ENCODE measurements around the gene ZNF398. TPM values are rescaled to one million over a fixed set of nuclear protein-coding genes. Genes with fewer than 3 reads are reported as not detected.
A peak's percentile ranks its signal among the peaks of the same experiment; 100 is the strongest.

The ZNF398 gene
- polyA plus RNA-seq, 10 donors: 7.1 to 10.4 (median 8.5) TPM

DNA sequence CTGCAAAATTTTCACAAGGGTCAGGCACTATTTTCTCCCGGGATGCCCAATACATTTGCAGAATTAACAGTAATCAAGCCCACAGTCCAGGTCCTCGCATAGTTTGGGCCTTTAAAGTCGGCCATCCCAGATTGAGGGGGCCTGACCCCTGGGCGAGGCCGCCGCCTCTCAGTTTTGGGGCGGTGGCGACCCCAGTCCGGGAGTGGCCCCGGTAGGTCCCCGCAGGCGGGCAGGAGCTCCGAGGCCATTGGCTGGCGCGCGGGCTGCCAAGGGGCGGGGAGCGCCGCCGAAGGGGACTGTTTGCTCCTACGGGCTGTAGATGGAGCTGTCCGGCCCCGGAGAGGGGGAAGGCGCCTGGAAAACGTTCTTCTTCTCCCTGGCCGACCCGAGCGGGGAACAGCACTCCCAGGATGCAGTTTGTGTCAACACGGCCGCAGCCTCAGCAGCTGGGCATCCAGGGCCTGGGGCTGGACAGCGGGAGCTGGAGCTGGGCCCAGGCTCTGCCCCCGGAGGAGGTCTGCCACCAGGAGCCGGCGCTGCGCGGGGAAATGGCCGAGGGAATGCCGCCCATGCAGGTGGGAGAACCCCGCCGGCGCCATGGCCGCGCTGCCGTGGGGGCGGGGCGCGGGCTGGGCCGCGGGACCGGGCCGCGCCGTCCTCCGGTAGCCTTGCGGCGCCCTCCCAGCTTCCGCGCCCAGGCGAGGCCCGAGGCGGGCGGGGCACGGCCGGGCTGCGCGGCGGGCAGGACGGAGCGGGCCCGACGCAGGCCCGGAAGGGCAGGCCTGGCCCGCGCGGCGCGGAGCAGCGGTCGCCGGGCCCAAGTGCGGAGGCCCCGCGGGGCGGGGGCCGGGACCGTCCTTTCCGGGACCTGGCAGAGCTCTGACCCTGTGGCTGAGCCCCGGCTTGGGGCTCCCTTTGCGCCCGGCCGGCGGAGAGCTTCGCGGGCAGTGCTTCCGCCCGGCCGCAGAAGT is 48.2 kb downstream of the ZNF398 start, which contains the start of gene ZNF282:
Gene ZNF282, plus strand, starts transcription at position 367 of the 971 bp plus-strand sequence. Its CDS starts 44 bp downstream, at position 411.
- DNase-seq: peak; percentile 88 to 96 (median 88)

DNA sequence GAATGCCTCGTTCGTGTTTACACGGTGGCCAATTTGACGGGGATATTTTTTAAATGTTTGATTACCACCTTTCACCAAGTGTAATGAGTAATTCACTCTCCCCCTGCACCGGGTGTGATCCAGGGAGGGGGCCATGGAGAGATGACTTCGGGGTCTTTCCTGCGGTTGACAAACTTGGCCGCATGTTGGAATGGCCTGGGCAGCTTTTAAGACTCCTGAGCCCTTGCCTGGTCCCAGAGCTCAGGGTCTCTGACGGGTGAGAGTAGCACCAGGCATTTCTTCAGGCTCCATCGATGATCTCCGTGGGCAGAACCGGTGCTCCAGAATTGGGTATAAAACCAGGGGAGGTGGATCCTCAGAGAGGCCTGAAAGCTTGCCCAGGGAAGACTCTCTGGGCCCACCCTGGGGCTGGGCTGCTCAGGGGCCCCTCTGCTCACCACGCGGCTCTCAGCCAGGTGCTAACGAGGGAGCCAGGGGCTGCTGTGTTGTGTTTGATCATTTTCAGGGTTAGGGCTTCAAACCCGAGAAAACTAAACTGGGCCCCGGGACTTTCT is 49.0 kb downstream of the ZNF398 start:
- DNase-seq: peak in 2 of 3 donors; percentile 10 to 42

DNA sequence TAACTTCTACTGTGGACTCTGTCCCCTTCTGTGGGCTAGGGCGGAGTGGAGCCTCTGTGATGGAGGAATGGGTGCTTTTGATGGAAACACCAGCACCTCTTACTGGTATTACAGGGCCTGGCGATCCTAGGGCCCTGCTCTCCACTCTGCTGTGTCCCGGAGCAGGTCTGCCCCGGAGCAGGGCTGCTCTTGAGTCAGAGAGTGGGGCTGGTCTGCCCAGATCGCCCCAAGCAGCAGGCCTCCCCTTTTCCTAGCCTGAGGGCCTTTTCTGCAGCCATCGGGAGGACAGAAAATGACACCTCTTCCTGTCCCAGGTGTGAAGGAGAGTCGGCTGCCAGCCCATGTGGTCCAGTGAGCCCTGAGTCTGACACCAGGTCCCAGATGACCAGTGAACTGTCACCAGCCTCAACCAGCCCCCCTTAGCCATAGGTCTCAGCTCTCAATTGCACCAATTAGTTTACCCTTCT is 49.5 kb downstream of the ZNF398 start:
- no peak for DNase-seq

DNA sequence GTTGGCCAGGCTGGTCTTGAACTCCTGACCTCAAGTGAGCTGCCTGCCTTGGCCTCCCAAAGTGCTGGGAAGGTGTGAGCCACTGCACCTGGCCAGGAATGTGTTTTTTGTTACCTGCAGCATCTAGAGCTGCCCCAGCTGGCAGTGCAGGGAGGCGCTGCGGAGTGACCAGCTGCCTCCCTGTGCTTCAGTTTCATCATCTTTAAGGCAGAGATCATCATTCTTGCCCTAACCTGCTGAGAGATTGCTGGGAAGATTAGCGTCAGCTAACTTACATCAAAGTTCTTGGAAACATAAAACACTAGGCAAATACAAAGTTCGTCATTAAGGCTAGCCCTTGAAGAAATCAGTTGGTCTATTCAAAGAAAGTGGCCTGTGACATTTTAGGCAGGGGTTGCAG is 50.4 kb downstream of the ZNF398 start:
- DNase-seq: no peak

DNA sequence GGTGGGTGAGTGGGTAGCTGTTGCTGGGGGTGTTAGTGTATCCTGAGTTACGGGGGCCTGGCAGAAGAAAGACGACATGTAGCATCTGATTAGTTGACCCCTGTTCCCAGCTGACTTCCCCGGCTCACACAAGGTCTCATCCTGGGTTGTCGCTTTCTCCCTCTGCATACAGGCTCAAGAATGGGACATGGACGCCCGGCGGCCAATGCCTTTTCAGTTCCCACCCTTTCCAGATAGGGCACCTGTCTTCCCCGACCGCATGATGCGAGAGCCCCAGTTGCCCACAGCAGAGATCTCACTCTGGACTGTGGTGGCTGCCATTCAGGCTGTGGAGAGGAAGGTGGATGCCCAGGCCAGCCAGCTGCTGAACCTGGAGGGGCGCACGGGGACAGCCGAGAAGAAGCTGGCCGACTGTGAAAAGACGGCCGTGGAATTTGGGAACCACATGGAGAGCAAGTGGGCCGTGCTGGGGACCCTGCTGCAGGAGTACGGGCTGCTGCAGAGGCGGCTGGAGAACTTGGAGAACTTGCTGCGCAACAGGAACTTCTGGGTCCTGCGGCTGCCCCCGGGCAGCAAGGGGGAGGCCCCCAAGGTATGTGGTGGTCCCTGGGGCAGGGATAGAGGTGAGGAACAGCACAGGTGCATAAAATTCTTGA is 51.0 kb downstream of the ZNF398 start:
- DNase-seq: no peak

DNA sequence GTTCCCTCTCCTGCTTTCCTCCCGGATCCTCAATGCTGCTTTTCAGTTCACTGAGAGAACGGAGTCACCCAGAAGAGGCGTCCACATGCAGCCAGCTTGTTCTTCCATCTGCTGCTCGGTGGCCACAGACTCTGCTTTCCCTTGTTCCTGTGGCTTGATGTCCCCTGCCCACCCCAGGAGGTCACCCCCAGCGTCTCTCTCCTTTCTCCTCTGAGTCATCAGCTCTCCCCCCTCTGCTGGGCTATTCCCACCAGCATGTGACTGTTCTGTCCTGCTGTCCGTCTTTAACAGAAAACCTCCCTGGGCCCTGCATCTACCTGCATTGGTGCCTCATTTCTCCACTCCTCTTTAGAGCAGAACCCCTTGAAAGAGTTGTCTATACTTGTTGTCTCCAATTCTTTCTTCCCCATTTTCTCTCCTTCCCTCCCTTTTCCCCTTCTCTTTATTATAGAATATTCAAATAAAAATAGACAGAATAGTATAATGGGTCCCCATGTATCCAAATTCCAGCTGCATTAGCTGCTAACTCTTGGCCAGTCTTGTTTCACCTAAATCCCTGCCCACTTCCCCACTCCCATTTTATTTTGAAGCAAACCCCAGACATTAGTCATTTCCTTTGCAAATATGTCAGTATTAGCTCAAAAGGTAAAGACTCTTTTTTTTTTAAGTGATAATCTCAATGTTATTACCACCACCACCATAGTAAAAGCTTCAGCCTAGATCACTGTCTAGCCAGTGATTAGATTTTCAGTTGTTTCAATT is 52.2 kb downstream of the ZNF398 start:
- DNase-seq: no peak

DNA sequence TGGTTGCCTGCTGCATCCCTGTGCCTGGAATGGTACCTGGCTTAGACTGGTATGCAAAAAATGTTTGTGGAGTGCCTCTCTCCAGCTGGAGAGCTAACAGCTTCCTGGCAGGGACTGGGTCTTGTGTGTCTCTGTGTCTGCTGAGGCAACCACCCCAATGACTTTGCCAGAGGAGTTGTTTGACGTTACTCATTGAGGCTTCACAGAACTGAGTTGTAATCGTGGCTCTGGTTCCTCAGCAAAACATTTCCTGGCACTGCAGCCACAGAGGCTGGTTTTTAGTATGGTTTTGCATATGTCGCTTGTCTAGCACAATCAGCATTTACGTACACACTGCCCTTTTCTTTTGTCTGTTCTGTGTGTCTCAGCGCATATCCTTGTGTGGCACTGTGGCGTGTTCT is 55.6 kb downstream of the ZNF398 start:
- no peak for DNase-seq

DNA sequence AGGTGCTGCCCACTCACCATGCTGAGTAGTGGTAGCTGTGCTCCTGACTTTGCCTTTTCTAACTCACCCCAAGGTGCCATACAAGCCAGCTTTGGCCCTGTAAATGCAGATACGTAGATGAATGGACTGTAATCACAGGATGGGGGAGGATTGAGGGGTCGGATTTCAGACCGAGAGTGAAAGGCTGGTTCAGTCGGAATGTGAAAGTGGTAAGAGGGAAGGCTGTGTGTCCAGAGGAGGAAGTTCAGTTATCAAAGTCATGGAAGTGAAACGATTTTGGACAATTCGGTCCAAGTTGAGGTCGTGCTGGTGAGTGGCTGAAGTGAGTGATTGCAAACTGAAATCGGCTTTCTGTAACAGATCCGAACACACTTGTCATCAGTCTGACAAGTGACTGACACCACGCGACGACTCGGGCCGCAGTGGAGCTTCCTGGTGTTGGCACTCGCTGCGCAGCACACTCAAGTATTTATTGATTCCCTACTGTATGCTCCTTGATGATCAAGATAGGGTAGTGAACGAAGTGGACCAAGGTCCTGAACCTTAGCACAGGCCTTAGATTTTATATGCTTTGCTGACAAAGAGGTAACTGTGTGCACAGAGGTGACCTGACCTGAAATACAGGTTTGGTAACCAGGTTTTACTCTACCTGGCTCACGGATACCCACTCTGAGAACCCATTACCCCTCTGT is 58.6 kb downstream of the ZNF398 start:
- no peak for DNase-seq

DNA sequence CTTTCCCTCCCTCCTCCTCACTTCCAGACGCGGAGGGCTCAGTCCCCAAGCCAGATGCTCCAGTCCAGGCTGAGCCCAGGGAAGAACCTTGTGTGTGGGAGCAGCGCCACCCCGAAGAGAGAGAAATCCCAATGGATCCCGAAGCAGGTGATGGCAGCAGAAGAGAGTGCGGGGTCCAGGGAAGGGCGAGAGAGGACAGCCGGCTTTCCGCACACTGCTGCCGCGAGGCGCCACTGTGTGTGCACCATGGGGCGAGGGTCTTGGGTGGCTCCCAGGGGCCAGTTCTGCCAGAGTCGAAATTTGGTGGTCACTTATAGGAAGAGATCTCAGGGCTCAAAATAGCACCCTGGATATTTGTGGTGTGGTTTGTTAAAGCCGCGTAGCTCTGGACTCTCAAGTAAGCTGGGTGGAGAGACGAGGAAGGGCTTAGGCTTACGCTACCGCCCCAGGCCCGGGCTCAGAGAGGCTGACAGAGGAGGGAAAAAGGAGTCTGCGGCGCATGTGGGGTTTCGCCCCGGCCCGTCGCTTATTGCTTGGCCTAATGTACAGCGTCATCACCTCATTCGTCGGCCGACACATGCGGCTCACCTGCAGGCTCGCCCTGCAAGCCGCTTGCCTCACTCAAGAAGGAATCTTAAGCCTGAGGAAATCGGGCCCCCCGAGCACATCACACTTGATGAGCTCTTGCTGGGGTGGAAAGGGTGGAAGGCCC is 60.2 kb downstream of the ZNF398 start:
- no peak for DNase-seq

DNA sequence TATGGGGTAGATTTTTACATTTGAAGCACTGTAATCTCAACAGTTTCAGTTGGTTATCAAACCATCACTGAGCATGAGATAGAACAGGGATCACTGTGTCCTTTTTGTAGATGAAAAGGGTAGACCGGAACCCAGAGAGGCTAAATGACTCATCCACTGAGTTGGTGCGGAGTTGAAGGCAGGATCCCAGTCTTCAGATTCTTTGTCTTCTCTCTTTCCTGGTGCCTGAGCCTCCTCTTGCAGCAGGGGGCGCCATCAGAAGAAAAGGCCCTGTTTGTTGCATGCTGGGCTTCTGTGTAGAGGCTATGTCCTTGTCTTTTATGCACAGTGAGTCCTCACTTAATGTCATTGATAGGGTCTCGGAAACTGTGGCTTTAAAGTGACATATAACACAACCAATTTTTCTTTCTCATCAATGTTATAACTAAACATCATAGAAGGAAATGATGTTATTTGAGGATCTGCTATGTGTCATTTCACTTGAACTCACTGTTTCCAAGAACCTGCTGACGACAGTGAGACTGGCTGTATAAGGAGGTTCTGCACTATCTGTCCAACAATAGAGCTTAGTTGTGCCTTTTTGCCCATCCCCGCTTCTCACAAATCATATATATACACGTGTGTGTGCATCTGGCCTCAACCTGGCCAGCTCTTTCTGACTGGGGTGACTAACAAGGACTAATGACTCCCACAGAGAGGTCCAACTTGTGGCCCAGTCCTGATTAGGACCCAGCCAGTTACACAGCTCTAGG is 62.4 kb downstream of the ZNF398 start:
- no peak for DNase-seq

DNA sequence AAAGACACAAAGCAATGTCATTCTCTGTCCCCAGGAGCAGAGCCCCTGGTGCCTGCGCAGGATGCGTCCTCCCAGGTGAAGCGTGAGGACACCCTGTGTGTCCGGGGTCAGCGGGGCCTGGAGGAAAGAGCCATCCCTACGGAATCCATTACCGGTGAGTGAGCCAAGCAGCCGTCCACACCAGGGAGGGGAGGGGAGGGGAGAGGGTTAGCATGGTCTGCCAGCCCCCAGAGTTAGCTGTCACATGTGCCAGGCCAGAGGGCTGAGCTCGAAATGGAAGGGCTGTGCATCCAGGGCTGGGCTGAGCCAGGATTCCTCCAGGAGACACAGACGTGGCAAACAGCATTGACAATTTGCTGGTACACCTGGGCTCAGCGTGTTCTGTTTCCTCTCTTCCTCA is 63.3 kb downstream of the ZNF398 start:
- DNase-seq: no peak

DNA sequence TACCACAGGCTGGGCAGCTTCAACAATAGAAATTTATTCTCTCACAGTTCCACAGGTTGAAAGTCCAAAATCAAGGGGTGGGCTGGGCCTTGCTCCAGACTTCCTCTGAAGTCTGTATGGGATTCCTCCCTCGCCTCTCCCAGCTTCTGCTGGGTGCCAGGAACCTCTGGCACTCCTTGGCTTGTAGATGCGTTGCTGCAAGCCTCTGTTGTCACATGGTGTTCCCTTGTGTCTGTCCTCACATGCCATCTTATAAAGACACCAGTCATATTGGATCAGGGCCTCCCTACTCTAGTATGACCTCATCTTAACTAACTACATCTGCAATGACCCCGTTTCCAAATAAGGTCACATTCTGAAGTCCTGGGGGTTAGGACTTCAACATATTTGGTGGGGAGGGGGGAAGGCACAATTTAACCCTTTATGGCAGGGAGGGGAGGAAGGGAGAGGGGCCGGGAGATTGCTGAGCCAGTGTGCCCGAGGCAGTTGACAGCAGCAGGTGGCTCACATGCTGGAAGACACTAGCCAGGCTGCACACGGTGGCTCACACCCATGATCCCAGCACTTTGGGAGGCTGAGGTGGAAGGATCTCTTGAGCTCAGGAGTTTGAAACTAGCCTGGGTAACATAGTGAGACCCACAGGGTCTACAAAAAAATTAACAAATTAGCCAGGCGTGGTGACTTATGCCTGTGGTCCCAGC is 66.9 kb downstream of the ZNF398 start:
- no peak for DNase-seq

DNA sequence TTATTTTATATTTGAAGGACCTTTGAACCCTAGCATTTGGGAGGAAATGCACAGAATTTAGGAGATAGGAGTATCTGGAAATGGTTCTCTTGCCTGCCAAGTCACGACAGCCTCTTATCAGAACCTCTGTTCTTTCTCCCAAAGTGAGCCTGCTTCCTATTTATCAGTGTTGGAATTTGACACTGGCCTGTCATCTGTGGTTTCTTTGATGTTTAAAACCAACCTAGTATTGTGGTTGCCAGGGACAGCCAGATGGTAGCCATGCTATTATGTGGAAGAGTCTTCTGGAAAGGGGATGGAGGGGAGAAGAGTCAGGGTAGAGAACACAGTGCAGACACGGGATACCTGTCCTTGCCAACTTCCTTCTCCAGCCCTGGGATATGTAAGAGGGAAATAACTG is 69.1 kb downstream of the ZNF398 start:
- no peak for DNase-seq

DNA sequence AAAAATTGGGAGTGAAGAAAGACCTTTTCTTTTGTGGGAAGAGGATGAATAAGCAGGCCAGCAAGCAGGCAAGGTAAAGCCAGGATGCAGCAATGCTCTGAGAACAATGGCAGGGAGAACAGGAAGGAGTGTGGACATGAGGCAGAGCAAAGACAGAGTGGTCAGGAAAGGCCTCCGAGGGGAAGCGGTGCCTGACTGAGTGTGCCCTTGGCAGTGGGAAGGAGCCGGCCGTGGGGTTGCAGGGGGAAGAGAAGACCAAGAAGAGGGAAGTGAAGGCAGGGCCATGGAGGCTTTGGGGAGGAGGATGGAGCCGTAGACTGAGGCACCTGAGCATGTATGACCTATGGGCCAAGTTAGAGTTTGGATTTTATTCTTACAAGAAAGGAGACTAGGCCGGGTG is 70.3 kb downstream of the ZNF398 start:
- DNase-seq: no peak

DNA sequence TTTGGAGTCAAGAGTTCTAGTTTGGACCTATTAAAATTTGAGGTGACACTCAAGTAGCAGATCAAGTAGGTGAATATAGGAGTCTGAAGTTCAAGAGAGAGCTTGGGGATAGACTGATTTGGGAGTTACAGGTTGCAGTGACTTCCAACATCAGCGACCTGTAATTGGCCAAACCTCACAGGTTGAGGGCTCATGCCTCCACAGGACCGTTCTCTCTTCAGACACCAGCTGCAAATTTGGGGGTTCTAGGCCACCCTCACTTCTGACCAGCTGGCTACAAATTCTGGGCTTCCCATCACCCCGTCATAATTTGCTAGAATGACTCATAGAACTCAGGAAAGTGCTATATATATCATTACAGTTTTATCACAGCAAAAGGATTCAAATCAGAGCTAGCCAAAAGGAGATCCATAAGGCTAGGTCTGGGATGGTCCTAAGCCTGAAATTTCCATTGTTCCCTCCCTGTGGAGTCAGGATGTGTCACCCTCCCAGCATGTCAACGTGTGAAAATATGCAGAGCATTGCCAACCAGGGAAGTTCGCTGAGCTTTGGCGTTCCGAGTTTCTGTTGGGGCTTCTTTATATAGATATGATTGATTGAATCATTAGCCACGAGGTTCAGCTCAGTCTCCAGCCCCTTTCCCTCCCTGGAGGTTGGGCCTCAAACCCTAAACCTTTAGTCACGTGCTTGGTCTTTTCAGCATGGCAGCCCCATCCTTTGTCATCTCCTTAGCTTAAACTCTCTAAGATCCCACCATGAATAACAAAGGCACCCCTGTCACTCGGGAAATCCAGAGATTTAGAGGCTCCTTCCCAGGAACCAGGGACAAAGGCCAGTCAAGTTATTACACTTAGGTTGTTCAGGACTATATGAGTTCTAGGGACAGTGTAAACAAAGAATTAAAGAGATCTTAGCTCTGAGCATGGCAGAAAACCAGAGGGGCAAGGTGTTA is 71.5 kb downstream of the ZNF398 start:
- no peak for DNase-seq

DNA sequence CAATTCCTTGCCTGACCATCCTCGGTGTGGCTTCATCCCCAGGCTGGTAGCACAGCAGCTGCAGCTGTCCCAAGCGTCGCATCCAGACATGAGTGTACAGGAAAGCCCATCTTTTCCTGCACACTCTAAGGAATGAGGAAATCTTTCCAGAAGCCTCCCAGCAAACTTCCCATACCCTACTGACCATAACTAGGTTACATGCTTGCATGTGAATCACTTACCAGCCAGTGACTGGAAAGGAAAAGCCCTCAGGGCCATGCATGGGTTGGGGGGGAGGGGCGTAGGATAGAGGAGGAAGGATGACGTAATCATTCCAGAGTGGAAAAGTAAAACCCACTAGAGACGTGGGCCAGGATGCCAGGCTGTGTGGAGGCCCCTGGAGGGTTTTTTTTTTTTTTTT is 73.3 kb downstream of the ZNF398 start:
- DNase-seq: no peak

DNA sequence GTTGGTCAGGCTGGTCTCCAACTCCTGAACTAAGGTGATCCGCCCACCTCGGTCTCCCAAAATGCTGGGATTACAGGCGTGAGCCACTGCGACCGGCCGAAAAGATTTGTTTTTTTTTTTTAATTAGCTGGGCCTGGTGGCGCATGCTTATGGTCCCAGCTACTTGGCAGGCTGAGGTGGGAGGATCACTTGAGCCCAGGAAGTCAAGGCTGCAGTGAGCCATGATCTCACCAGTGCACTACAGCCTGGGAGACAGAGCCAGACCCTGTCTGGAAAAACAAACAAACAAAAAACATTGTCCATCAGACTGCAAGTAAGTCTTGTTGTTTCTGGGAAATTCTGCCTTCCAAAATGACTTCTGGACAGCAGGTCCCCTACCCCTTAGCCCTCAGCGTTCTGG is 75.9 kb downstream of the ZNF398 start:
- no peak for DNase-seq

DNA sequence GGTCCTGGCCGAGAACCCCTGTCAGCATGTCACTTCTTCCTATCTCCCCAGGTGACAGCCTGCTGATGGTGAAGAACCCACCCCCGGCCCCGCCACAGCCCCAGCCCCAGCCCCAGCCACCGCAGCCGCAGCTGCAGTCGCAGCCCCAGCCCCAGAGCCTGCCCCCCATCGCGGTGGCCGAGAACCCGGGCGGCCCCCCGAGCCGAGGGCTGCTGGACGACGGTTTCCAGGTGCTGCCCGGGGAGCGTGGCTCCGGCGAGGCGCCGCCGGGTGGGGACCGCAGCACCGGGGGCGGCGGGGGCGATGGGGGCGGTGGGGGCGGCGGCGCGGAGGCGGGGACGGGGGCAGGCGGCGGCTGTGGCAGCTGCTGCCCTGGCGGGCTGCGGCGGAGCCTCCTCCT is 76.5 kb downstream of the ZNF398 start:
- no peak for DNase-seq
